Left hindlimb (tissue), 1 donor: ENCODE data around the gene DENND2A.
"Not testable (repeated sequence)": the region's sequence is repeated elsewhere in the genome, so short reads cannot be mapped to it uniquely, and the experiment has no call there.

Source experiments
- DNase-seq: peaks from one replicate; pipeline ENCODE4 v3.0.0-alpha.2; 2018

The DENND2A gene

DNA sequence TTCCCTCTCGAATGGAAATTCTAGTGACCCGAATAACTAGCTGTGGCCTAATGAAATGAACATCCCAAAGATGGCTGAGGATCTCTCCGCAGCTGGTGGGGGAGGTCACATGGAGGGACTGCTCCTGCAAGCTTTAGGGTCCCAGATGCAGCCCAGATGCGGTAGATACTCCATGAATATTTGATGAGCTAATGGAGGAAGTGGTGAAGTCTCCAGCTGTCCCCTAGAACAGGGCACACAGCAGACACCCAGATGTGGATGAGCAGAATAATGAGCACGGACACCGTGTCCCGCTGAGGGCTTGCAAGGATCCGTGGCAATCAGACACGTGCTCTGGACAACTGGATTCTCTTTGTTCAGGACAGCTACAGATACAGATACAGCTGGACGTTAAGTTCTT is 59.2 kb downstream of the DENND2A start:
- peak; percentile 48 for DNase-seq

DNA sequence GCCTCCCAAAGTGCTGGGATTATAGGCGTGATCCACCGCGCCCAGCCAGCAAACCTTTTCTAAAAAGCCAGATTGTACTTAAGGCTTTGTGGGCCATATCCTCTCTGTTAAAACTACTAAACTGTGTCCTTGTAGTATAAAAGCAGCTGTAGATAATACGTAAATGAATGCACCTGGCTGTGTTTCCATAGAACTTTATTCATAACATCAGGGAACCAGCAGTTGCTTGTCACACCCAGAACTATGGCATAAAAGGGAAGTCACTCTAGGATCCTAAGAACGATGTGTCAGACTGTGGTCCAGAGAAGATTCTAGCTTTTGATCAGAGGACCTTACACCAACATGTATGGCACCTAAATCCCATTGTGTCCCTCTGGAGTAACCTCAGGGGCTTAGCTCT is 63.0 kb downstream of the DENND2A start:
- no peak for DNase-seq

DNA sequence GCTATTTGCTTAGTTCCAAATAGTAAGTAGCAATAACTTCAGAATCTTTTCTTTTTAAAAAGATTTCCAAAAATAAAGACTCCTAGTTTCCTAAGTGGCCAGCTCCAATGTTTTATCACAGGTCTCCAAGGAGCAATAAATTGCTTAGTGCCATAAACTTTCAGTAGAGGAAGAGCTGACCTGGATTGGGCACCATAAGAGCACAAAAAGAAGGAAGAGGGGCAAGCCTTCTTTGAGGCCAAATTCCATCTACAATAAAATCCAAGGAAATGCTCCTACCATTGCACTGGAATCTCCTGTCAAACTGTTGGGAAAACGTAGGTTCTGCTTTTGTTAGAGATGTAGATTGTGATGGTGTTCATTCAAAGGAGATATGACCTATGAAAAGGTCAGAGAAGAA is 64.0 kb downstream of the DENND2A start:
- DNase-seq = no peak

DNA sequence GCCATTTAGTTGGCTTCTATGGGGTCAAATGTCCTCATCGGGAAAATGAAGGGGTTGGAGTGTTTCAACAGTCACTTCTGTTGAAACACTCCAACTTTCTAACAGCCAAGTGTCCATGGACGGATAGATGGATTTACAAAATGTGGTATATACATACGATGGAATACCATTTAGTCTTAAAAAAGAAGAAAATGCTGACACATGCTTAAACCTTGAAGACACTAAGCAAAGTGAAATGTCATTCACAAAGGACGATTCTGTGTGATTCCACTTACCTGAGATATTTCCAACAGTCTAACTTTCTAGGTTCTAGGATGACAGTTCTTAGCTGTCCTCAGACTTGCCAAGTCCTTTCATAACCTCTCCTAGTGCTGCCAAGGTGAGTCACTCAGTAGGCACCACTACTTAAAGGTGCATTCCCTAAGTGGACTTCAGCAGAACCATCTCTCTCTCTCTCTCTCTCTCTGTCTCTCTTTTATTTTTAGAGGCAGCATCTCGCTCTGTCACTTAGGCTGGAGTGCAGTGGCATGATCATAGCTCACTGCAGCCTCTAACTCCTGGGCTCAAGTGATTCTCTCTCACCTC is 69.0 kb downstream of the DENND2A start:
- DNase-seq = no peak

DNA sequence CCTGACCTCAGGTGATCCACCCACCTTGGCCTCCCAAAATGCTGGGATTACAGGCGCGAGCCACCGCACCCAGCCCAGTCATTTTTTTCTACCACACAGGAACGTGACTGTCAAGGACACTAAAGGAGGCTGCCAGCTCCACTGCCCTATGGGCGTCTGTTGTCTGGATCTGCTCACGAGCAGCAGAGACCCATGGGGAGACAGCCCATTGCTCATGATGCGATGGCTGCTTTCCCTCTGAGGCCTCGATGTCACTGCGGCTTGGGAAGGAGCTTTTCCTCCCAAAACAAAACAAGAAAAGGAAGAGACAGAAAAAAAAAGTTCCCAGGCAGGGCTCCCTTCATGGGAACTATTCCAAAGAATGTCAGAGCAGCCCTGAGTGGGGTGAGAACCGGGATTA is 70.5 kb downstream of the DENND2A start:
- DNase-seq = no peak

DNA sequence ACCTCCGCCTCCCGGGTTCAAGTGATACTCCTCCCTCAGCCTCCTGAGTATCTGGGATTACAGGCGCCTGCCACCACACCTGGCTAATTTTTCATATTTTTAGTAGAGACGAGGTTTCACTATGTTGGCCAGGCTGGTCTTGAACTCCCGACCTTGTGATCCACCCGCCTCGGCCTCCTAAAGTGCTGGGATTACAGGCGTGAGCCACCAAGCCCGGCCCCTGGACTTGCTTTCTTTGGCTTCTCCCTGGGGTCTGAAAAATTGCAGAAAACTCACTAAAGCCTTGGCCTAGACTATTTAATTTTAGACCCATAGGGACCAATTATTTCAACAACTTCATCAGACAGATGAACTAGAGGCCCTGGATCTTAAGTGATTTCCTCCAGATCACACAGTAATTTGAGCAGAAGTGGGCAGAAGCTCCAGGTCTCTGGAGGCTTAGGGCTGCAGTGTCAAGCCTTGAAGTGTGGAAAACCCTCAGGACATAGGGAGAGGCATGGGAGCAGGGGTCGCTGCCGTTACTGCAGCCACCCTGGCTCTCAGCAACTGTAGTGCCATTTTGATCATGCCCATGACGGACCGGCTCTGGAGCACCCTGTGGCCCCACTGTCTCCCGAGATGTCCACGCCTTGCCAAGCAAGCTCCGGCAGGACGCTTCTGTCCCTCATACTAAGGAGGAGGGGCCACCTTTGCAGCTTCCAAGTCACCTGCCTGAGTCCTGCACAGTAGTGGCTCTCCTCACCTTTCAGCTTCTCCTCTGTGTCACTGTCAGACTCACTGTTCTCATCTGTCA is 72.4 kb downstream of the DENND2A start:
- DNase-seq = no peak

DNA sequence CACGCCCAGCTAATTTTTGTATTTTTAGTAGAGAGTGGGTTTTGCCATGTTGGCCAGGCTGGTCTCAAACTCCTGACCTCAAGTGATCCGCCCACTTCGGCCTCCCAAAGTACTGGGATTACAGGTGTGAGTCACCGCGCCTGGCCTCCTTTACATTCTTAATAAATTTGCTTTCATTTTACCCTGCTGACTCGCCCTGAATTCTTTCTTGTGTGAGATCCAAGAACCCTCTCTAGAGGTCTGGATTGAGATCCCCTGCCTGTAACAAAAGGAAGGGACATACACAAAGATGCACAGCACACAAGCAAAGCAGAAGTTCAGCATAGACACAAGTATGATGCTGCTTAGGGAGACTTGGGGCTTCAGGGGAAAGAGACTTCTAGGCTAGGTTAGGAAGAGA is 74.4 kb downstream of the DENND2A start:
- not testable (repeated sequence) for DNase-seq

DNA sequence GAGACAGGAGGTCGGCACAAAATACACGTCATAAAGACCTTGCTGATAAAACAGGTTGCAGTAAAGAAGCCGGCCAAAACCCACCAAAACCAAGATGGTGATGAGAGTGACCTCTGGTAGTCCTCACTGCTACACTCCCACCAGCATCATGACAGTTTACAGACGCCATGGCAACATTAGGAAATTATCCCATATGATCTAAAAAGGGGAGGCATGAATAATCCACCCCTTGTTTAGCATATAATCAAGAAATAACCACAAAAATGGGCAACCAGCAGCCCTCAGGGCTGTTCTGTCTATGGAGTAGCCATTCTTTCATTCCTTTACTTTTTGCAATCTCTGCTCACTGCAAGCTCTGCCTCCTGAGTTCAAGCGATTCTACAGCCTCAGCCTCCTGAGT is 74.9 kb downstream of the DENND2A start:
- DNase-seq = not testable (repeated sequence)

DNA sequence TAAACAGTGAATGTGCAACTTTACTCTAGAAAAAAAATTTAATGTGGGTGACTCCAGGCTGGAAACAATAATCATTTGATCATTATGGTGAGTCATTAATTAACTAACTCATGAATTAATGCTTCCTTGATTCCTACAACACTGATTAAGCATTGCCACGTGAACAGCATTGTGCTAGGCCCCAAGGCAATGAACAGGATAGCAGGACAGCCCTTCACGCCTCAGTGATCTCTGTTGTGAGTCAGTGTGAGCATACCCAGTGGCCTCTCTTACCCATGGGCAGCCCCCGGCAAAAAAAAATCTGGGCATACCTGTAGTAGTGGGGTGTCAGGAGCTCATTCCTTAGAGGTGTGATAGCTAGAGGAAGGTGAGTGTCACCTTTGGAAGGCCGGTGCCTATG is 76.0 kb downstream of the DENND2A start:
- no peak for DNase-seq

DNA sequence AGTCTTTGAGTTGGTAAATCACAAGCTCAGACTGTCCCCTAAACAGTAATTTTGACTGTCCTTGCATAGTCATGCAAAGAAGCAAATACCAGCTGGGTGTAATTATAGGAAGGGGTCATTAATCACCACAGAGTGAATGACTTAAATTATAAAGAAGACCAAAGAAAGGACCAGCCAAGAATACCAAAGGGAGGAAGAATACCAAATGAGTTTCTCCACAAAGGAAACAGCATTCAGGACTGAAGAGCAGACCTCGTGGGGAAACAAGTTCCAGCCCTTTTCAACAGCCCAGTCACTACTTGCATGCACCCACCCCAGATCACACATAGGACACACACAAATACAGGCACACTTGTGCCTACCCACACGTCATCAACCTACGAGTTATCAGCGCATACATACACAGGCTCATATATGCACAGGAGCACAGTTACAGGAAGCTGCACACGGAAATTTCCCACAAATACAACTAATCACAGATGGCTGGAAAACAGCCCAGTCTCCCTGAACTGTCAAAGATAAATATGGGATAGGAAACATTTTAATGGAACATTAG is 77.6 kb downstream of the DENND2A start:
- no peak for DNase-seq

DNA sequence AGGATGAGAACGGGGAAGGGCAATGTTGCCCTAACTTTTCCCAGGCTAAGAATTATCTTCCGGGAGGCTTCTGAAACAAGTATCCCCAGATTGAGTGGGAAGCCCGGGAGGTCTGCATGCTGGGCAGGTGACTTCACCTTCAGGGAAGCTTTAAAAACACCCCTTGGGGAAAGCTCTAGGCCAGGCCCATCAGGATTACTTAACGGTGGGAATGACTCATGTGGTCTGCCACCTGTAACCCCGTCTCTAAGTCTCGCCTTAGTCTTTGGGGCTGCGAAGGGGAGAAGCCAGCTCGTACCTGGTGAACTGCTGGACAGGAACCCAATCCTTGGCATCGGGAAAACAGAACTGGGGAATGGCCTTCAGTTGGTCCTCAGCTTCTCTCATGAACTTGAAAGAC is 81.2 kb downstream of the DENND2A start:
- no peak for DNase-seq

DNA sequence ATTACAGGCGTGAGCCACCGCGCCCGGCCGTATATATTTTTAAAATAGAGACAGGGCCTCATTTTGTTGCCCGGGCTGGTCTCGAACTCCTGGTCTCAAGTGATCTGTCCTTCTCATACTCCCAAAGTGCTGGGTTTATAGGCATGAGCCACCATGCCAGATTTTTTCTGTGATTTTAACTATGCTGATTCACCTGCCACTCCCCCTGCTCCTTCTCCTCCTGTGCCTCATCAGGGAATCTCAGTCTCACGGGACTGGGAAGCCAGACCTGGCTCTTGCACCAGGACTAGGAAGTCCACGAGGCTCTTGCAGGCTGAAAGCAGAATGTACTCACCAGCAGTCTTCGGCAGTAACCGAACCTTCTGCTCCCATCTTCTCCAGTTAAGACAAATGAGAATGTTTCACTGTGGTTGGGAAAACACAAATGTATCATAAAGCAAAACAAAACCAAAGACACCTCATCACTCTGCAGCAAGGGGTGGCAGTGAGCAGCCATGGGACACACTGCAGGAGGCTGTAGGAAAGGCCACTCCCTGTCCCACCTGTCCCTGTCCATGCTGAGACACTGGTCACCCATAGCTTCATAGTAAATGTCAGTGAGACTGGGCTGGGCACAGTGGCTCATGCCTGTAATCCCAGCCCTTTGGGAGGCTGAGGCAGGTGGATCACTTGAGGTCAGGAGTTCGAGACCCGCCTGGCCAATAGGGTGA is 82.6 kb downstream of the DENND2A start:
- DNase-seq = no peak

DNA sequence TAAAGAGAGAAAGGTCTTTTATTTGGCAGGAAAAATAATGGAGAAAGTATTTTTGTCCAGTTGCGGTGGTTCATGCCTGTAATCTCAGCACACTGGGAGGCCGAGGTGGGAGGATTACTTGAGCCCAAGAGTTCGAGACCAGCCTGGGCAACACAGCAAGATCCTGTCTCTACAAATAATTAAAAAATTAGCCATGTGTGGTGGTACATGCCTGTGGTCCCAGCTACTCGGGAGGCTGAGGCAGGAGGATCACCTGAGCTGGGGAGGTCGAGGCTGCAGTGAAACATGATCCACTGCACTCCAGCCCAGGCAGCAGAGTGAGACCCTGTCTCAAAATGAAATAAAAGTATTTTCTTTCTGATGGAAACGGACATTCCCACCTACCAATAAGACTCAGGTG is 83.5 kb downstream of the DENND2A start:
- DNase-seq = no peak

DNA sequence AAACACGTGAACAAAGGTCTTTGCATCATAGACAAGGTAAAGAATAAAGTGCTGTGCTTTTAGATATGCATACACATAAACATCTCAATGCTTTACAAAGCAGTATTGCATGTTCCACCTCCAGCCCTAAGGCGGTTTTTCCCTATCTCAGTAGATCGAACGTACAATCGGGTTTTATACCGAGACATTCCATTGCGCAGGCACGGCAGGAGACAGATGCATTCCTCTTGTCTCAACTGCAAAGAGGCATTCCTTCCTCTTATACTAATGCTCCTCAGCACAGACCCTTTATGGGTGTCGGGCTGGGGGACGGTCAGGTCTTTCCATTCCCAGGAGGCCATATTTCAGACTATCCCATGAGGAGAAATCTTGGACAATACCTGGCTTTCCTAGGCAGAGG is 87.4 kb downstream of the DENND2A start:
- DNase-seq = not testable (repeated sequence)

DNA sequence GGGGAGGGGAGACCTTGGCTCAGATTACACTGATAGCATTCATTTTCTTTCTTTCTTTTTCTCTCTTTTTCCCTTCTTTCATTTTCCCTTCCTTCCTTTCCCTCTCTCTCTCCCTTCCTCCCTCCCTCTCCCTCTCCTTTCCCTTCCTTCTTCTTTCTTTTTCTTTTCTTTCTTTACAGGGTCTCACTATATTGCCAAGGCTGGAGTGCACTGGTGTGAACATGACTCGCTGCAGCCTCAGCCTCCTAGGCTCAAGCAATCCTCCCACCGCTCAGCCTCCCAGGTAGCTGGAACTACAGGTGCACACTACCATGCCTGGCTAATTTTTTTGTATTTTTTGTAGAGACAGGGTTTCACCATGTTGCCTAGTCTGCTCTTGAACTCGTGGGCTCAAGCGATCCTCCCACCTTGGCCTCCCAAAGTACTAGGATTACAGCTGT is 88.4 kb downstream of the DENND2A start:
- no peak for DNase-seq

DNA sequence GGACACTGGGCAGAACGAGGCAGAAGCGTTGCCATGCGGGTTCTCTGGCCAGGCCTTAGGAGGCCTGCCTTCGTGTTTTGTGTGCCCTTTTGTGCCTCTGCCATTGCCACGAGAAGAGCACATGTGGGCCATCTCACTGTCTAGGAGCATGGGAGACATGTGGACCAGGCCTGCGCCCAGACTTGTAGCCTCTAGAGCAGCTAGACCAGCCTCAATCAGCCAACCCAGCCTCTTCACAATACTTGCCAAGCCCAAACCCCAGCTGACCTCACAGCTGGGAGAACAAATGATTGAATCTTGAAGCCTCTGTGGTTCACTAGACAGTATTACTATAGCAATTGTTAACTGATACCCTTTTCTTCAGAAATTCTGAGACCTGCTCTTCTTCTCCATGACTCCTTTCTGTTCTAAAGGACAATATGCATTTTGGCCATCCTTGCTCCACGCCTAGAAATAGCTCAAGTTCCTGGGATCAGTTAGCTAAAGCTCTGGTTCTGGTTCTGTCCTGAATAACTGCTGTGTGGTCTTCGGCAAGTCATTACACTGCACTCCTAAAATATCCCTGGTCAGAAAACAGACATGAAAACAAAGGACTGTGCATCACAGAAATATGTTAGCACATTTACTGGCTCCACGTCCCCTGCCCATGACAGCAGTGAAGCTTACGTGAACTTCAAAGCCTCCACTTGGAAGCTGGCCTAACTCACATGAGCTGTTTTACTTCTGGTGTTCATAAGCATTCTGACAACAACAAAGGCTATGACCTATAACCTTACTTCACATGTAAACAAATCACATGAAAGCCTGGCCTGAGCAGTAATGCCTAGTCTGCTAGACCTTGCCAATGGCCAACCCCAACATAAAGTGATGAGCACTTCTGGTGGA is 89.0 kb downstream of the DENND2A start:
- no peak for DNase-seq

DNA sequence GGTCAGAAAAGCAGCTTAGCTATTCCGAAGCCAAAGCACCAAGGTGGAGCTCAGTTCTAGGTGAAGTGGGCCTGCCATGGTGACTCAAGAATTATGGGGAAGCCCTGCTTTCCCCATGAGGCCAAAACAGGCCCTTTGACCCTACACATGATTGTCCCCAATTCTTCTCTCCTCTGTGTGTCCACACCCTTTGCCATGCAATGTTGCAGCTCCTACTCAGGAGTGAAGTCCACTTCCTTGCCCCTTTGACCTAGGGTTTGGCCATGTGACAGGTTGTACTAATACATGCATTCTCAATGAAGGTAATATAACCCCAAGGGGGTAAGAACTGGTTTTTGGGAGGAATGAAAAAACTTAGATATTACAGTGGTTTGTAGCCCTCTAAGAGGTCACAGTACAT is 93.7 kb downstream of the DENND2A start:
- no peak for DNase-seq

DNA sequence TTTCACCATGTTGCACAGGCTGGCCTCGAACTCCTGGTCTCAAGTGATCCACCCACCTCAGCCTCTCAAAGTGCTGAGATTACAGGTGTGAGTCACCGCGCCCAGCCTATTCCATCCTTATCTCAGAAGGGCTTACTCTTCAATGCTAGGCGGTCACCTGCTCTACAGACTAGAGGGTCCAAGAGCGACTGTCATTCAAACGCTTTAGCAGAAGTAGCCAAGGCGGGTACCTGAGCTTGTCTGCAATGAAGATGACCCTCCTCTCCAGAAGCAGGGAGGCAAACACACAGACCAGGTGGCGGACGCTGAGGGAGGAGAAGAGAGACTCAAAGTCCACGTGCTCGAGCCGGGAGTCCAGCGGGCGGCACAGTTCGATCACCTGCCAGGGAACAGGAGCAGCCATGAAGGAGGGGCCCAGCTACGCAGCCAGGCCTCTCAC is 96.2 kb downstream of the DENND2A start:
- no peak for DNase-seq

DNA sequence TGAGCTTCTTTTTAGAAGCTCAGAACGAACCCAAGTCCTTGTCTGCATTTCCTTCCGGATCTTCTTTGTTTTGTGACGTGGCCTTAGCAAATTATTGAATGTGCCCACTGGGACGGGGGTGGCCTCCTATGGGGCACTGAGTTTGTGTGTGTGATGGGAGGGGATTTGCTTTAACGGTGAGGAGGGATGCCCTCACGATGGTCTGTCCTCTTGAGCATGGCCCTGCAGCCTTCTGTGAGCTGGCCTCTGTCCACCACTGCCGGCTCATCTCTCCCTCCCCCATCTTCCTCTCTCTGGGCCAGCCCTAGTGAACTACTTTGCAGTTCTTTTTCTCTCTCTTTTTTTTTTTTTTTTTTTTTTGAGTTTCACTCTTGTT is 98.4 kb downstream of the DENND2A start:
- DNase-seq = peak; percentile 66

DNA sequence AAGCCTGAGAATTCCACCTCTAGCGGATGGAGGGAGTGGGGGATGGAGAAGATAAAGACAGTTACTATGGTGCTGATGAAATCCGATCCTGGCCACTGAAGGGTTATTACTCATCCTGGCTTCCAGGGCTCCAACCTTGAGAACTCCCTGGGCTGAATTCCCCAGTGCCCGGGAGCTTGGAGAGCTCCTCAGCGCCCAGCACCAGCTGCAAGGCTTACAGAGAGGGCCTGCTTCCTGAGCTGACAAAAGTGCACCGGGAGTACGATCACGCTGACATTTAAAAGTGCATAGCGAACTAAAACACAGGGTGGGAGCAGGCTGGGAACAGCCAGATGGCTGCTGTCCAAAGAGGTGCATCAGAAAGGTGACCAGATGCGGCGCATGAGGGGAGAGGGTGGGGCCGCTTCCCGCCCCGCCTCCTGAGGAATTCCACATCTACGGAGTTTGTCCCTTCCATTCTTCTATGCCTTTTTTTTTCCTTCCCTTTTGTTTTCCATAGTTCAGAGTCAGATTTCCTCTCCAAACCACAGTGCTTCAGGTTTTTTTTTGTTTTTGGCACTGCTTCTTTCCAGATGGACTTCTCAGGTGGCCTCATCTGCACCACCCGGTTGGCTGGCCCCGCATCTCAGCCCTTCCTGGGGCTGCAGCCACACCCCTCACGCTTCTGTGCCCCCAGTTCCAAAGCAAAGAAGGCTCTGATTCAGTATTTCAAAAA is 98.9 kb downstream of the DENND2A start:
- DNase-seq = peak; percentile 68

DNA sequence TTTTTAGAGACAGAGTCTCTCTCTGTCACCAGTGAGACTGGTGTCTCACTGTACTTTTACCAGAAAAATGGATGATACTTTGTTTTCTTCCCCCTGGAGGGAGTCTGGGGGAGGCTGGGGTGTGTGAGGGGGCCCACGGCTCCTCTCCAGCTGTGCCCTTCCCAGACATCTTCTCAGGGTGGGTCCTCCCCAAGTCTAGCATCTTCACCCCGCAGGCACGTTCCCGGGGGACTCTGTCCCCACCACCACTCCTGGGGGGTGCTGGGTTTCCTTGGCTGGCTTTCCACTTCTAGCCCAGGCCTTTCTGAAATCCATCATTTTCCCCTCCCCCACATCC is 99.5 kb downstream of the DENND2A start:
- DNase-seq = no peak

DNA sequence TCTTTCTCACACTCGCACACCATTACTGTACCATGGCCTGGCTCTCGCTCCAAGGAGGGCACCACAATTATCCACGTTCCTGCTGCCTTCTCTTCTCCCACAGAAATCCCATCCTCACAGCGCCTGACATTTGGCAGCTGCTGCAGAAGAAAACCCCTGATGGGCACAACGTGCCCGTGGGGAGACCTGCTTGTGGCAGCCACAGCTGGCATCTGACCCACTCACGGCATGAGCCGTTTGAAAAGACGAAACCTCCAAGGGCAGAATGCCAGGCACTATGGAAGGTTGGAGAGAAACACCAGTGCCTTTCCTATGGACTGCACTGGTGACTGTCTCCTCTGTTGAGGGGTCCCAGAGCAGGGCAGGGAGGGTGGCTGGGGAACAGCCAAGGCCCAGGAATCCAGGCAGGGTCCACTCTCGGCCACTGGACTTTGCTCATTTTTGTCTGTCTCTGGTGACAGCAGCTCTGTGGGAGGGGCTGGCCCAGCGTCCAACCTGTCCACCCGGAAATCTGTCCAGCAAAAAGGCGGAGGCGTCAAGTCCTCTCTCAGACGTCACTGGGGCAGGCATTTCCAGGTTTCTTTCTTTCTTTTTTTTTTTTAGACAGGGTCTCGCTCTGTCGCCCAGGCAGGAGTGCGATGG is 100.4 kb downstream of the DENND2A start:
- DNase-seq = no peak
